Measurements from ENCODE around the gene PDE8B. TPM values are rescaled to one million over a fixed set of nuclear protein-coding genes. Genes with fewer than 3 reads are reported as not detected.

The PDE8B gene
- total RNA-seq, 2 donors from 2014 or later = 0.10 TPM; not detected in 1

DNA sequence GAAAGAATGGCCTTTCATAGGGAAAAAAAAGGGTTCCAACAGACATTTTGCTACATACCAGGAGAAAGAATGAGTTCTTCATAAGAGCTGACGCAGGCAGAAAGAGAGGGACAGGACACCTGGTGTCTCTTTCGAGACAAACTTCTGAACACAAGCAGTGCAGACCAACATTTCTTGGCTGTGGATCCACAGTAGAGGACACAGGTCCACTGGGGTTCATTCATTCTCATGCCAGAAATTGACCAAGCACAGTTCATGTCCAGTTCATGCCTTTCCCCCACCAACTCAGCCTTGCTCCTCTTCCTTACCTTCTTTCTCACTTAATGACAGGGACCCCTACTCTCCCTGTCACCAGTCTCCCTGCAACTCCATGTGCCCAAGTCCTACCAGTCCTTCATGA lies 144.0 kb downstream of the PDE8B start:
- Mint-ChIP-seq H3K9me3 (peaks cover 4 to 12% of the 10 kb centered on the region in 2 donors), H3K27ac (no peak overlapping the region), H3K36me3 (peaks cover 8 to 12% of the 10 kb centered on the region in 2 donors)
- DNase-seq (ENCODE audit: low spot score in 2 of 2) (no peak), ATAC-seq (no peak)

DNA sequence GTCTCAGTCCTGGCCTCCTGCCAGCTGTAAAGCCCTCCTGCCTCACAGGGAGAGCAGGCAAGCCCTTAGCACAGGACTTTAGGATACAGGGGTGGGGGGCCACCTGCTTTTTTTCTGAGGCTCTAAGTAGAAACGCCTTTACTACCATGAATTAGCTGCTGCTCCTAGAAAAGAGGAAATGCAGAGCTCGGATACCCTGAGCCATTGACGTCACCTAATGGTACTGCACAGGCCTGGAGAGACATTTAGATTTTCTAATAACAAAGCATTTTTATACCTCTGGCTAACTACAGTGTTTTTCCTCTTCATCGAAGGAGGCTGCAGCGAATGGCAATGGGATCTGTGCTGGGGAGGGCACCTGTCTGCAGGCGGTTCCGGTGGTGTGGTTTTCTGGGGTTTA lies 144.6 kb downstream of the PDE8B start:
- Mint-ChIP-seq H3K36me3 (peaks cover 8 to 12% of the 10 kb centered on the region in 2 donors), H3K9me3 (peaks cover 4 to 12% of the 10 kb centered on the region in 2 donors), H3K27ac (no peak overlapping the region)
- DNase-seq (ENCODE audit: low spot score in 2 of 2) = no peak
- ATAC-seq = no peak

DNA sequence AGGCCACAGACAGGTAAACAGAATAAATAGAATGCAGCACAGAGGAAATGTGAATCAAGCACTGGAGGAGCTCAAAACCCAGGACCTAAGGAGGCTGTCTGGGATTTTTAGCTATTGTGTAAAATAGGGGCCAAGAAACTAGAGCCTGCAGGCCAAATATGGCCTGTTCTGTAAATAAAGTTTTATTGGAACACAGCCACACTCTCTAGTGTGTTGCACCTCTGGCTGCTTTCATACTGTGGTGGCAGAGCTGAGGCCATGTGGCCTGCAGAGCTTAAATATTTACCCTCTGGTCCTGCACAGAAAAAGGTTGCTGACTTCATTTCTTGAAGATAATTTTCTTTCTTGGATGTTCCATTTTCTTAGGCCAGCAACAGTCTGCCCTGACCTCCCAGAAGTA lies 145.3 kb downstream of the PDE8B start:
- DNase-seq (ENCODE audit: low spot score in 2 of 2) (no peak), ATAC-seq (no peak)
- H3K36me3 Mint-ChIP-seq = peaks cover 8 to 12% of the 10 kb centered on the region in 2 donors
- peaks cover 4 to 12% of the 10 kb centered on the region in 2 donors for H3K9me3 Mint-ChIP-seq
- no peak overlapping the region for H3K27ac Mint-ChIP-seq

DNA sequence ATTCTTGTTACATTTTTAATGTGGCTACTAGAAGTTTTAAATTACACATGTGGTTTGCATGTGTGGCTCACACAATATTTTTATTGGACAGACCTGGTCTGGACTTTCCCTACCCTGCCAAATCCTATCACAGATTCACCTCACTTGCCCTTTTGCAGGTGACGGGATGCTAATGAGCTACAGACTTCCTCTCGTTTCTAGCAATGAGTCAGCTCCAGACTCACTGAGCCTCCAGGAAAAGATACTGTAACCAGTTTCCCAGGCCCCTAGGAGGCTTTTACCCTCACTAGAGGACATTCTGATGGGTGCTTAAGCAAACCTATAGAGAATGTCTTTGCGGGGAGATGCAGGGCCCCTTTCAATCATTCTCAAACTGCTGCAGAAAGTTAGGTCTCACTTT lies 146.3 kb downstream of the PDE8B start:
- H3K27ac Mint-ChIP-seq = peak overlapping the region; percentile 81 to 90
- peaks cover 4 to 12% of the 10 kb centered on the region in 2 donors for H3K9me3 Mint-ChIP-seq
- peak; percentile 55 to 61 for DNase-seq (ENCODE audit: low spot score in 2 of 2)
- H3K36me3 Mint-ChIP-seq = peaks cover 8 to 12% of the 10 kb centered on the region in 2 donors
- ATAC-seq = peak; percentile 97

DNA sequence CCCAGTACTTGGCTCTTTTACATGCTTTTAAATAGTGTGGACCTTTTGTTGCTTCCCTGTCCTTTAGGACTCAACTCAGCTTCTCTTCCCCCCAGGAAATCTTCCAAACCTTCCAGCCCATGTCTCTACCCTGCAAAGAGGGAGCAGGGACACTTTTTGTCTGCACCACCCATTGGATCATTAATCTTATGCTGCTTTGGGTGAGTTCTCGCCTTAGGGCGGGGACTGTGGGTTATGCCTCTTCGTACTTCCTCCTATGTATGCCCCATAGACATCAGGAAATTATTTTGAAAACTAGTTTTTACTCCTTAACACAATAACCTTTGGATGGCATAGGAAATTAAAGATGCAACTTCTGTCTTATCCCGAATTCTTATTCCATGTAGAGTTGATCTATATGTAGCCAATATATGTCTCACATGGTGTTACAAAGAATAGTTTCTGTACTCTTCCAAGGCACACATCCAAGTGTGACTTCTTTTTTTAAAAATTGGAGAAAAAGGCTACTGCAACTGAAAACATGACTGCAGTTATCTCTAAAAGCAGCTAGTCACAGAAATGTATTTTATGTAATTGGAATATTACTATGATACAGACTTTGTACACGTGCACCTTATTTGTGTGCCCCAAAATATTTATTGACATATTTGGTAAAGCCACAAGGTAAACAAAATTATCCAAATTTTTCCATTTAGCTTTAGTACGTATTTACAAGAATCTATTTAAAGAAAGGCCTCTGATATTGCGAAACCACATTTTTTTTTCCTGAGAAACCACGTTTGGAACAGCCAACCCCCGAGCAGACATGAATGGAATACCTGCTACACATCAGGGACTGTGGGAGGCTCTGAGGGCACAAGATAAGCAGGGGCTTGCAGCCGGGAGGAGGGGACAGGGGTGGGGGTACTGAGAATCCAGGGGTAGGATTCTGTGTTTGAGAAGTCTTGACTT lies 148.1 kb downstream of the PDE8B start:
- H3K27ac Mint-ChIP-seq = peak overlapping the region in 1 of 2 donors; percentile 48
- ATAC-seq = no peak
- no peak for DNase-seq (ENCODE audit: low spot score in 2 of 2)
- peaks cover 4 to 17% of the 10 kb centered on the region in 2 donors for H3K9me3 Mint-ChIP-seq
- peaks cover 8 to 12% of the 10 kb centered on the region in 2 donors for H3K36me3 Mint-ChIP-seq

DNA sequence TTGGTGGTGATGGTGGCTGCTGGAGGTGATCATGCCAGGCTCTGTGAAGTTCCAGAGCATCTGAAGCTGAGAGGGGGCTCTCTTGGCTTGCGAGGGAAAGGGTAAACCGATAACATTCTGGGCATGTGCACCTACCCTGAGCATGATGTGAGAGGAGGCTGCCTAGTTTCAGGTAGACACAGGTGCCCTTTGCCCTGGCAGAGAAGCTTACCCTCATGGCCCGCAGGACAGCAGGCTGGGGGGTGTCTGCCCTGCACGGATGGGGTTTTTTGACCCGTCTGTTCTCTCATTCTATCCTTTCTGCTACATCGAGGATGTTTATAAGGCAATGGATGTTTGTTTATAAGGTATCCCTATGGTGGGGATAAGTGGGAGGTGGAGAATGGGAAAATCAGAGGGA lies 148.8 kb downstream of the PDE8B start:
- ATAC-seq (no peak), DNase-seq (ENCODE audit: low spot score in 2 of 2) (no peak)

DNA sequence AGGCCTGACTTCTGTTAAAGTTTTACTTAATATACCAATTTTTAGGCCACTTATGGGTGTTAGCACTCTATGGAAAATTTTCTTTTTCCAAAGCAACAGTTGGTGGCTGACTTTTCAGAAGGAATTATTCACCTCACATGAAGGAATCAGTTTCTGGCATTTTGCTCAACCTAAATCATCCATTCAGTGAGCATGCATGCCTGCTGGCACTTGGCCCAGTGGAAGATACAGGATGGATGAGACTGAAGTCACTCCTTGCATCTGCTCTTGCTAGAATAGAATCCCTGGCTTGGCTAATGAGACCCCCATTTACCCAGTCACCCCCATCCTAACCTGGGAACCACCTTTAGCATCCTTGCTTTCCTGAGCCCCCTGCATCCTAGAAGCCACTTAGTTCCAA lies 149.9 kb downstream of the PDE8B start:
- Mint-ChIP-seq H3K9me3 (peaks cover 4 to 17% of the 10 kb centered on the region in 2 donors), H3K36me3 (peaks cover 8 to 12% of the 10 kb centered on the region in 2 donors), H3K27ac (no peak overlapping the region)
- no peak for ATAC-seq
- no peak for DNase-seq (ENCODE audit: low spot score in 2 of 2)

More for the DNA sequence above, 148.8 kb downstream of the PDE8B start:
- peaks cover 8 to 12% of the 10 kb centered on the region in 2 donors for H3K36me3 Mint-ChIP-seq
- no peak overlapping the region for H3K27ac Mint-ChIP-seq
- H3K9me3 Mint-ChIP-seq = peaks cover 4 to 17% of the 10 kb centered on the region in 2 donors

DNA sequence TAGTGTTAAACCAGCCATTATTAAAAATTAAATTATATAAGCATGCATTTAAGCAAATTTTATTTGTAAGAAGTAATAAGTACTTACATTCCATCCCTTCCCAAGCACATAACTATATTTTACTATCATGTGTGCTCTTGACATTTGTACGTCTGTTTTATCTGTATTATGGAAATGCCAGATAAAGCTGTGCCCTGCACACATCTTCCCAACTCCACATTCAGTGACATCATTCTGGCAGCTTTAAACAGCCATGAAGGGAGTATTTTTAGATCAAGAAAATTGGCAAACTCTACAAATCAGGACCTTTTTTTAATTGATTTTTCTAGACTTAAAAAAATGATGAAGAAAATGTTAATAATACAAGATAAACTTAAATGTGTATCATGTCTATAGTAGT lies 150.5 kb downstream of the PDE8B start:
- no peak for DNase-seq (ENCODE audit: low spot score in 2 of 2)
- Mint-ChIP-seq H3K9me3 (peaks cover 4 to 17% of the 10 kb centered on the region in 2 donors), H3K36me3 (peaks cover 8 to 12% of the 10 kb centered on the region in 2 donors), H3K27ac (no peak overlapping the region)
- ATAC-seq = no peak

DNA sequence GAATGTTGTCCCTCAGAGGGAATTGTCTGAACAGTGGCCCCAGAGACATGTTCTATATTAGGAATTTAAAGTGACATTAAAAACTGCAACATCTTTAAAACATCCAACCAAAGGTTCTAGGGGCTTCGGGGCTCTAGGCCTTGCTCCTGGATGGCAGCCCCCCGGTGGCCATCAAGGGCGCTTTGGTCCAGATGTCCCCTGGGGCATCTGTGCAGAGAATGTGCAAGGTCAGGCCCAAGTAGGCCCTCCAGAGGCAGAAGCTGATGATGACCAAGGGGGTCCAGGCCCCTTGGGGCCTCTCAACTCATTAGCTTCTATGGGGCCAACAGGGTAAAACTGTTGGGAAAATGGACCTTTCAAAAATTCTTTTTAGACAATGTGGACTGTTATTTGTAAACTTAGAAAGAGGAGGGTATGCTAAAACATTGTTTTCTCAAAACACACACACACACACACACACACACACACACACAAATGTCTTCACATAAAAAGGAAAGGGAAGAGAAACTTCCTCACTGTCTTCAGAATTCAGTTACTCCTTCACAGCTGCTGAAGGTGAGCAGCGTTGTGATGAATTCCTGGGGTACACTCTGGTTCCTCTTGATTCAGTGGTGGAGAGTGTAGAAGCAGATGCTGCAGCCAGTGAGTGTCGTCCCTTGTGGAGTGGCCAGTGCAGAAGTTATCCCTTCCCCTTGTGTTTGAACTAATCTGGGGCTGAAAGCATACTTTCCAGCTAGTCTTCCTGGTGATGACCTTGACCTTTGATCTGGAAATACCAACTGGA lies 156.4 kb downstream of the PDE8B start:
- peaks cover 0 to 14% of the 10 kb centered on the region in 2 donors for H3K9me3 Mint-ChIP-seq
- ATAC-seq = peak in 1 of 2 donors; percentile 33
- H3K36me3 Mint-ChIP-seq = peaks cover 0 to 5% of the 10 kb centered on the region in 2 donors
- no peak overlapping the region for H3K27ac Mint-ChIP-seq
- no peak for DNase-seq (ENCODE audit: low spot score in 2 of 2)

DNA sequence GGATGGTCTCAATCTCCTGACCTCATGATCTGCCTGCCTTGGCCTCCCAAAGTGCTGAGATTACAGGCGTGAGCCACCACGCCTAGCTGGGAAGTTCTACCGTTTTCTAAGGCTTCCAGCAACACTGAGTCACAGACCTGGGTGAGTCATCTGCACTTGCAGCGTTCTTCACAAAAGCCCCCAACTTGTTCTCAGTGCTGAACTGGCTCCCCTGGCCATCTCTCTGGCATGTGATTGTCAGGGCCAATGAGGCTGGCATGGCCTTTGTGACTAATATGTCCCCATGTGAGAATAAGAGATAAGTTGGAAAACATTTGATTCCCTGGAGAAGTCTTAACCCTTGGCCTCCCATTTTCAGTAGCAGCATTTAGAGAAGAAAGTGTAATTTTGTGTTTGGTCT lies 157.3 kb downstream of the PDE8B start:
- H3K36me3 Mint-ChIP-seq = peaks cover 0 to 5% of the 10 kb centered on the region in 2 donors
- no peak overlapping the region for H3K27ac Mint-ChIP-seq
- DNase-seq (ENCODE audit: low spot score in 2 of 2) (no peak), ATAC-seq (peak; percentile 73 to 90)
- H3K9me3 Mint-ChIP-seq = peaks cover 0 to 12% of the 10 kb centered on the region in 2 donors

DNA sequence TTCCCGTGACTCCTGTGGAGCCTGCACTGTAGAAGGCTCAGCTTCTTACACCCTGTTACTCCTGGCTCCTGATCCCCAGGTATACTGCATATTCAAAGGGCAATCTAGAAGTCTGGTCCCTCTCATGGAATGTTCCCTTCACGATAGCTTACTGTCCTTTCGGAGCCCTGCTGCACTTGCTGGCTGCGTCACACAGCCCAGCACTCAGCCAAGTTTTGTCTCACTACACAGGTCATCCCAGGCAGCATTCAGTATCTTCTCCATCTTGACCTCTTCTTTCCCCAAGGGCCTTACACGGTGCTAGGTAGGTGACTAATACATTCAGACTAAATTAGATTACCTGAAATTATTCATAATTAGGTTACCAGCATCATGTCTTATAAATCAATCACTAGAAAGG lies 157.9 kb downstream of the PDE8B start:
- Mint-ChIP-seq H3K36me3 (peaks cover 0 to 5% of the 10 kb centered on the region in 2 donors), H3K27ac (no peak overlapping the region), H3K9me3 (peaks cover 0 to 9% of the 10 kb centered on the region in 2 donors)
- ATAC-seq (no peak), DNase-seq (ENCODE audit: low spot score in 2 of 2) (no peak)

DNA sequence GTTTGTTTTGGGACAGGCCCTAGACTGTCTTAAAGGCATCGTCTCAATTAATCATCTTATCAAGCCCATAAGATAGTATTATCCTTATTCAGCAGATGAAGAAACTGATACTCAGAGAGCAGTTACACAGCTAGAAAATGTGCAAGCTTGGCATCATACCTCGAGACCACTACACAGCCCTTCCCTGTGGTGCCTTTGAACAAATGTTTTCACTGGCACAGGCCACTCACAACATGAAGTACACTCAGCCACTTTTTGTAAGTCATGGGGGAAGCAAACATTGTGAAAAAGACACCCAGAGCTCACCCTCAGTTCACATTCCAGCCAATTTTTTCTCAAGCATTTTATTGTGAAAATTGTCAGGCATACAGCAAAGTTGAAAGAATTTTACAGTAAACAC lies 159.1 kb downstream of the PDE8B start:
- Mint-ChIP-seq H3K9me3 (peaks cover 0 to 9% of the 10 kb centered on the region in 2 donors), H3K27ac (no peak overlapping the region), H3K36me3 (peaks cover 0 to 5% of the 10 kb centered on the region in 2 donors)
- no peak for ATAC-seq
- DNase-seq (ENCODE audit: low spot score in 2 of 2) = no peak

DNA sequence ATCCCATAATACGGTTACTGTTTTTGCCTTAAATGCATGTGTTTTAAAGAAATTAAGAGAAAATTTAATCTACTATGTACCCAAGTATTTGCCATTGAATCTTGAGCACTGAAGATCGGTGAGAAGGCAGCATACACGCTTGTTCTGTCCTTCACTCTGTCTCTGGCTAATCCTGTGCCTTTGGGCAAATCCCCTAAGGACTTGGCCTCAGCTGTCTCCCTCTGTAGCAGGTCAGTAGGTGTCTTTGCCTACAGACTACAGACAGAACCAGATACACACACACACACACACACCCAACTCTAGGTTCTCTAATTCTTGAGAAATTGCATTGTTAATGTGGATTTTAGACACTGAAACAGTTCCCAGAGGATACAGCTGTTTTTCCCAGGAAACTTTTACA lies 164.2 kb downstream of the PDE8B start:
- no peak overlapping the region for H3K27ac Mint-ChIP-seq
- ATAC-seq = no peak
- H3K36me3 Mint-ChIP-seq = no peaks in the 10 kb centered on the region
- no peaks in the 10 kb centered on the region for H3K9me3 Mint-ChIP-seq
- no peak for DNase-seq (ENCODE audit: low spot score in 2 of 2)

DNA sequence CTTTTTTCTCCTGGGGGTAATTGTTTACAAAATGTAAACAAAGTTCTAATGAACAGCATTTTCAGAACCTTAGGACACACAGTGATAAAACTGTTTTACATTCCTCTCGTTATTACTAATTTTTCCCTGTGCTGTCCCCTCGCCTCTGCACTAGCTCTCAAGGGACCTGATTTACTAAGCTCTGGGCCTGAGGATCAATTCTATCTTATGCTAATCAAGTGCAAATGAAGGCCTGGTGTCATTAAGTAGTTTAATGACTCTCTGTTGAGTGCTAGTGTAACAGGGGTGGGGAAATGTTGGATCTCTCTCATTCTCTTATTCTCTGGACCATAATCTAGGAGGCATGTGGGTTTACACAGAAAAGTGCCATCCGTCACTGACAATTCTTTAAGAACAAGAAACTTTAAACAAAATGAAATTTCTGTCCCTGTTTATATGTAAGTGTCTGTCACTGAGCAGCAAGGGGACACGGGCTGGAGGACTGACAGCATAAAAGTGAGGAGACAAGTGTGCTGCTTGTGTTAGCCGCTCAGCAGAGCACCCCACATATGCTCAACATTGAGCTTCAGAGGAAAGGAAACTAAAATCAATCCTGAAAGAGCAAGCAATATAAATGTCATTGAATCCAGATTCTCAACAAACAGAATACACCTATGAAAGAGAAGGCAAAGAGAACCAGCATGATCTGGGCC lies 166.3 kb downstream of the PDE8B start:
- H3K36me3 Mint-ChIP-seq = no peaks in the 10 kb centered on the region
- DNase-seq (ENCODE audit: low spot score in 2 of 2) (no peak), ATAC-seq (no peak)
- H3K9me3 Mint-ChIP-seq = no peaks in the 10 kb centered on the region
- no peak overlapping the region for H3K27ac Mint-ChIP-seq

DNA sequence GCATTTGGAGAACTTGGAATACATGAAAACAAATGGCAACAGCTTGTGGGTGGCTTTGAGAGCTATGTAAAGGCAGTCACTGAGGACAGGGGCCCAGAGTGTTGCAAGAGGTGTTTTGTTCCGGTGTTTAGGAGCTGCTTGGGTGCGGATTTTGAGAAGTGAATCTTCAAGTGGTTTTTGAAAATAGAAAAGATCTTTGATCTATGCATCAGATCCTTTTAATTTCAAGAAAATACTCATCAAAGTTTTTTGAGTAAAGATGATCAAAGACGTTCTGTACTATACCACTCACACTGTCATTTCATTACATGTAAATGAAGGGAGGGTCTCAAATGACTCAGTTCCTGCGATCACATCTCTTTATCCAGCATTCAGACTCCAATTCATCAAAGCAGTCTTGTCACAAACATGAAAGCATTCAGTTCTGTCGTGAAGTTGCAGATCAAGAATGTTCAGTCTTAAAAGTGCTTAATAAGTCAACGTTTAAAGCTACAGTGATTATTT lies 169.1 kb downstream of the PDE8B start:
- Mint-ChIP-seq H3K36me3 (peaks cover 0 to 10% of the 10 kb centered on the region in 2 donors), H3K27ac (peak overlapping the region in 1 of 2 donors; percentile 69), H3K9me3 (peaks cover 0 to 6% of the 10 kb centered on the region in 2 donors)
- ATAC-seq (peak; percentile 93 to 95), DNase-seq (ENCODE audit: low spot score in 2 of 2) (peak in 1 of 2 donors; percentile 55)

DNA sequence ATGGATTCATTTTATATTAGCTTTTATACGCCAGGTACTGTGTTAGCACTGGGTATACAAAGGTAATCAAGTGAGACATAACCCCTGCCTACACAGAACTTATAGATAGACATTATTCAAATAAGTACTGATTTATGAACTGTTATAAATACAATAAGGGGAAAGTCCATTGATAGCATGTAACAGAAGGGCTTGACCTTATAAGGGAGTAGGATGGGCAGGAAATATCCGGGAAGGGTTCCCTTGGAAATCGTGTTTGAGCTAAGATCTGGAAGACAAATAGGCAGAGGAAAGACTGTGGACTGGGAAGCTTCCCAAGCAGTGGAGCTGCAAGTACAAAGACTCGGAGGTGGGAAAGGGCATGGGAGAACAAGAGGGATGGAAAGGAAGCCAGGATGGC lies 170.2 kb downstream of the PDE8B start:
- no peak for ATAC-seq
- Mint-ChIP-seq H3K27ac (peak overlapping the region; percentile 22 to 69), H3K36me3 (peaks cover 0 to 10% of the 10 kb centered on the region in 2 donors), H3K9me3 (peaks cover 0 to 6% of the 10 kb centered on the region in 2 donors)
- DNase-seq (ENCODE audit: low spot score in 2 of 2) = no peak

Data from activated naive CD4-positive, alpha-beta T cell treated with anti-CD3 and anti-CD28 coated beads, Interleukin-2, amount 50 U/mL, for 72 hours (primary cell).